ENCODE results near the gene ZNF766.

DNA sequence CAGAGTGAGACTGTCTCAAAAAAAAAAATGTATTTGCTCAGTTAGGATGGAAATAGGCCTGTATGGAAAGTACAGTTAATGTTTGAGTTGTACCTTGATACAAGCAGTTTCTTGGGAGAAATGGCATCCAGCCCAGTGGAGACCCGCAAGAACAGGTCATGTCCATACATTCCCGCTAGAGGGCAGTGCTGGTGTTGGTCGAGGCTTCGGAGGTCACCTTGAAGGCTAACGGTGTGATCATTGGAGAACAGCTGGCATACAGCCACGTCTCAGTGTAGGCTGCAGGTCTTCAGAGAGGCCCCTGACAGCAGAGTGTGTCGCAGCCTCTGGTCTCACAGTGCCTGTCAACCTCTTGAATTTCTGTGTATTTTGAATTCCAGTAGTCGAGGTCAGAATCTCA lies 74.2 kb downstream of the ZNF766 start:
- TF ChIP-seq, protein P1, sequence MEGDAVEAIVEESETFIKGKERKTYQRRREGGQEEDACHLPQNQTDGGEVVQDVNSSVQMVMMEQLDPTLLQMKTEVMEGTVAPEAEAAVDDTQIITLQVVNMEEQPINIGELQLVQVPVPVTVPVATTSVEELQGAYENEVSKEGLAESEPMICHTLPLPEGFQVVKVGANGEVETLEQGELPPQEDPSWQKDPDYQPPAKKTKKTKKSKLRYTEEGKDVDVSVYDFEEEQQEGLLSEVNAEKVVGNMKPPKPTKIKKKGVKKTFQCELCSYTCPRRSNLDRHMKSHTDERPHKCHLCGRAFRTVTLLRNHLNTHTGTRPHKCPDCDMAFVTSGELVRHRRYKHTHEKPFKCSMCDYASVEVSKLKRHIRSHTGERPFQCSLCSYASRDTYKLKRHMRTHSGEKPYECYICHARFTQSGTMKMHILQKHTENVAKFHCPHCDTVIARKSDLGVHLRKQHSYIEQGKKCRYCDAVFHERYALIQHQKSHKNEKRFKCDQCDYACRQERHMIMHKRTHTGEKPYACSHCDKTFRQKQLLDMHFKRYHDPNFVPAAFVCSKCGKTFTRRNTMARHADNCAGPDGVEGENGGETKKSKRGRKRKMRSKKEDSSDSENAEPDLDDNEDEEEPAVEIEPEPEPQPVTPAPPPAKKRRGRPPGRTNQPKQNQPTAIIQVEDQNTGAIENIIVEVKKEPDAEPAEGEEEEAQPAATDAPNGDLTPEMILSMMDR (IDR thresholded peaks at IDR 0.05) = peak in 2 of 3 donors; percentile 24 to 42
- TF ChIP-seq POLR2AphosphoS5 (IDR thresholded peaks at IDR 0.05) = no peak

Measured in breast epithelium (tissue), 3 donors.